A549 (cell line): ENCODE data around the gene ZNF22. TPM values are rescaled to one million over a fixed set of nuclear protein-coding genes. Genes with fewer than 3 reads are reported as not detected.

ENCODE experiments used
- ATAC-seq, 2 experiments: fragments of 200-7000 bp in 1 of 2; fragments of >200 bp in 1 of 2; cut with Nextera tagmentation in 1 of 2; cut with Tn5 transposase in 1 of 2; 3 replicates each; pipeline versions ENCODE4 v1.8.0 to v1.9.1; 2018 to 2020; ENCODE audit warnings: mild to moderate bottlenecking in 1 of 2, moderate library complexity in 1 of 2
- CTCF ChIA-PET: fragments of 300-600 bp; sonication (Branson Sonifier 250); formaldehyde crosslinking; extraction: SDS; loops from one replicate; lab custom pipeline; 2021; ENCODE audit warnings: antibody characterized with exemption, inconsistent platforms; lab: Yijun Ruan, JAX
- POLR2A ChIA-PET: fragments of 350-600 bp; formaldehyde crosslinking; extraction: SDS; loops from one replicate; lab custom pipeline; 2021; ENCODE audit warnings: antibody characterized with exemption, inconsistent platforms; lab: Yijun Ruan, JAX
- DNase-seq, 2 experiments: peaks; one replicate each; pipeline versions ENCODE4 v3.0.0 to v3.0.0-alpha.2; 2011 to 2016; ENCODE audit warnings: low read depth in 1 of 2, low spot score in 1 of 2
- FAIRE-seq: peaks from 2 replicates; lab custom pipeline; 2011; peaks lifted over from hg19 to GRCh38; lab: Jason Lieb, UNC
- H3K27ac ChIP-seq, 2 experiments: fragments of >200 bp; sonication (Bioruptor Twin); formaldehyde crosslinking; 3 replicates each; pipeline ENCODE4 v1.5.1; 2016 to 2017
- H3K4me1 ChIP-seq: fragments of >200 bp; sonication (Bioruptor Twin); formaldehyde crosslinking; 3 replicates; pipeline ENCODE4 v1.6.1; 2016
- H3K4me2 ChIP-seq: fragments of >200 bp; sonication (Bioruptor Twin); formaldehyde crosslinking; 3 replicates; pipeline ENCODE4 v1.6.1; 2016
- H3K4me3 ChIP-seq: fragments of >200 bp; sonication (Bioruptor Twin); formaldehyde crosslinking; 3 replicates; pipeline ENCODE4 v1.5.1; 2016
- H3K9me3 ChIP-seq: fragments of >200 bp; sonication (Bioruptor Twin); formaldehyde crosslinking; 3 replicates; pipeline ENCODE4 v1.6.1; 2016
- CBX8 ChIP-seq: fragments of 200-600 bp; sonication (generic); IDR thresholded peaks from 2 replicates; pipeline ENCODE4 v1.6.1; 2016
- CEBPB ChIP-seq, 2 experiments: fragments of >200 bp in 1 of 2; sonication (Bioruptor Twin) in 1 of 2; formaldehyde crosslinking in 1 of 2; IDR thresholded peaks; 2 replicates each; pipeline ENCODE4 v1.6.1; 2012 to 2016
- CHD4 ChIP-seq: fragments of 200-600 bp; sonication (generic); IDR thresholded peaks from 2 replicates; pipeline ENCODE4 v1.6.1; 2016; ENCODE audit warnings: antibody characterized with exemption, mild to moderate bottlenecking, borderline replicate concordance
- EHMT2 ChIP-seq: fragments of 200-600 bp; sonication (generic); IDR thresholded peaks from 2 replicates; pipeline ENCODE4 v1.6.1; 2016; ENCODE audit warnings: antibody characterized with exemption, low read depth, mild to moderate bottlenecking, moderate library complexity
- ESRRA ChIP-seq: fragments of 150-350 bp; IDR thresholded peaks from 2 replicates; pipeline ENCODE4 v1.6.1; 2014; ENCODE audit warnings: mild to moderate bottlenecking, low read length, borderline replicate concordance
- FOXS1 ChIP-seq: fragments of 250-450 bp; sonication (Bioruptor Pico); IDR thresholded peaks from 2 replicates; pipeline ENCODE4 v1.5.0; 2020; ENCODE audit warnings: mild to moderate bottlenecking, moderate library complexity
- GATA3 ChIP-seq: IDR thresholded peaks from 2 replicates; pipeline ENCODE4 v1.6.1; 2012; ENCODE audit warnings: borderline replicate concordance
- HOXB13 ChIP-seq: fragments of 250-450 bp; sonication (Bioruptor Pico); IDR thresholded peaks from 2 replicates; pipeline ENCODE4 v1.5.0; 2020; ENCODE audit warnings: low read depth, mild to moderate bottlenecking, moderate library complexity
- JUN ChIP-seq, 2 experiments: fragments of >200 bp; sonication (Bioruptor Twin); formaldehyde crosslinking; IDR thresholded peaks; 2 replicates in 1 of 2; 3 replicates in 1 of 2; pipeline ENCODE4 v1.6.1; 2016 to 2017
- MAZ ChIP-seq: fragments of 150-350 bp; IDR thresholded peaks from 2 replicates; pipeline ENCODE4 v1.6.1; 2014; ENCODE audit warnings: antibody characterized with exemption, low read depth, low read length, borderline replicate concordance
- MYC ChIP-seq: IDR thresholded peaks from 2 replicates; pipeline ENCODE4 v1.6.1; 2012; ENCODE audit warnings: mild to moderate bottlenecking, inconsistent platforms, low read length, improper control_type of control experiment, borderline replicate concordance
- RAD21 ChIP-seq, 2 experiments: fragments of >200 bp in 1 of 2; sonication (Bioruptor Twin) in 1 of 2; formaldehyde crosslinking in 1 of 2; IDR thresholded peaks in 1 of 2; conservative IDR thresholded peaks in 1 of 2; 2 replicates in 1 of 2; 3 replicates in 1 of 2; pipeline ENCODE4 v1.6.1; 2012 to 2018; ENCODE audit warnings: inconsistent platforms in 1 of 2
- RARB ChIP-seq: fragments of 250-450 bp; sonication (Bioruptor Pico); IDR thresholded peaks from 2 replicates; pipeline ENCODE4 v1.8.0; 2021; ENCODE audit warnings: mild to moderate bottlenecking, moderate library complexity
- SMC3 ChIP-seq: fragments of >200 bp; sonication (Bioruptor Twin); formaldehyde crosslinking; IDR thresholded peaks from 3 replicates; pipeline ENCODE4 v1.6.1; 2018; ENCODE audit warnings: inconsistent platforms
- SREBF2 ChIP-seq: fragments of 450-650 bp; IDR thresholded peaks from 2 replicates; pipeline ENCODE4 v1.6.1; 2014; ENCODE audit warnings: mild to moderate bottlenecking, moderate library complexity
- TP53 ChIP-seq: fragments of 250-450 bp; sonication (Bioruptor Pico); IDR thresholded peaks from 2 replicates; pipeline ENCODE4 v1.5.0; 2021; ENCODE audit warnings: mild to moderate bottlenecking, moderate library complexity
- ZFP36 ChIP-seq: fragments of 450-650 bp; IDR thresholded peaks from 2 replicates; pipeline ENCODE4 v1.6.1; 2014; ENCODE audit warnings: borderline replicate concordance; ENCODE audit not compliant: partially characterized antibody
- ZNF302 ChIP-seq: fragments of 250-450 bp; sonication (Bioruptor Pico); IDR thresholded peaks from 2 replicates; pipeline ENCODE4 v1.9.0; 2021; ENCODE audit warnings: inconsistent platforms, mild to moderate bottlenecking, moderate library complexity
- ZSCAN20 ChIP-seq: fragments of 250-450 bp; sonication (Bioruptor Pico); IDR thresholded peaks from 2 replicates; pipeline ENCODE4 v1.8.0; 2022; ENCODE audit warnings: mild to moderate bottlenecking, moderate library complexity
- WGBS: methylation state at CpG from one replicate; pipeline ENCODE4 v1.1.6; 2017; ENCODE audit errors: missing lambda C conversion rate; 5-methylcytosine and 5-hydroxymethylcytosine counted together
- polyA plus RNA-seq, 4 experiments: library from polyadenylated mRNA; depleted of rRNA in 3 of 4; stranded (reverse); fragments of >200 nt; fragmentation: RNase III in 1 of 4; extraction: RNeasy Plus Mini Kit Qiagen cat#74134 plus additional on column Dnase treatment in 1 of 4; gene quantifications; 2 replicates in 3 of 4; 3 replicates in 1 of 4; pipeline ENCODE4 v1.2.3, GENCODE V29; 2011 to 2017
- TF ChIP-seq, protein P1 (sequence below): fragments of >200 bp; sonication (Bioruptor Twin); formaldehyde crosslinking; IDR thresholded peaks from 2 replicates; pipeline ENCODE4 v1.6.1; 2016
- TF ChIP-seq, protein P2 (sequence below): fragments of >200 bp; sonication (Bioruptor Twin); formaldehyde crosslinking; IDR thresholded peaks from 3 replicates; pipeline ENCODE4 v1.6.1; 2016
- TF ChIP-seq, protein P3 (sequence below): IDR thresholded peaks from 2 replicates; pipeline ENCODE4 v1.6.1; 2012; ENCODE audit warnings: low read depth, borderline replicate concordance
- TF ChIP-seq, protein P4 (sequence below): fragments of 150-350 bp; IDR thresholded peaks from 2 replicates; pipeline ENCODE4 v1.6.1; 2014; ENCODE audit warnings: low read depth, mild to moderate bottlenecking, low read length

ZNF22 gene
- polyA plus RNA-seq, 2 of the 4 experiments (the other 2 are of a cell fraction): 8.5 to 13.0 TPM

DNA sequence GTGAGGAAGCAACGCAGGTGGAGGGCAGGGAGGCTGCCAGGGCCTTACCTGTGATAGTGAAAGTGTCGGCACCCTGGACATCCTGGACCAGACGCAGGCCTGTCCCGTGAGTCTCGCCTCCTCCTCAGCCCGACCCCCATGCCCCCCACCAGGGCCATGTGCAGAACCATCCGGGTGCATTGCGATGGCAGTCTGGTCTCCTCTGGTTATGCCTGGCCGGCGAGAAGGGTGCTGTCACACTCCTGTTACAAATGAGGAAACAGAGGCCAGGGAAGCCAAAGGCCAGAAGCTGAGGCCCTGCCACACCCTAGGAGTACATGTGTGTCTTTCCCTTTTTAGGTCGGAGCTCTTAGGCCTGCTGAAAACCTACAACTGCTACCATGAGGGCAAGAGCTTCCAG is 29.3 kb upstream of the ZNF22 start:
- no peak for ATAC-seq
- no peak for DNase-seq
- ChIA-PET POLR2A (no interaction called here), CTCF (no interaction called here)
- 76% methylated on average over 11 of the region's 11 CpGs for WGBS
- H3K4me3 ChIP-seq: no peak overlapping the region
- no peak for FAIRE-seq
- H3K9me3 ChIP-seq: no peaks in the 10 kb centered on the region
- H3K4me2 ChIP-seq: no peak overlapping the region
- no peak overlapping the region for H3K27ac ChIP-seq
- peaks cover 15% of the 10 kb centered on the region for H3K4me1 ChIP-seq
- TF ChIP-seq, protein P1, sequence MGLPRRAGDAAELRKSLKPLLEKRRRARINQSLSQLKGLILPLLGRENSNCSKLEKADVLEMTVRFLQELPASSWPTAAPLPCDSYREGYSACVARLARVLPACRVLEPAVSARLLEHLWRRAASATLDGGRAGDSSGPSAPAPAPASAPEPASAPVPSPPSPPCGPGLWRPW: no peak
- no peak for TF ChIP-seq CHD4
- no peak for TF ChIP-seq FOXS1 (CRISPR knock-in tag)
- TF ChIP-seq, protein P2, sequence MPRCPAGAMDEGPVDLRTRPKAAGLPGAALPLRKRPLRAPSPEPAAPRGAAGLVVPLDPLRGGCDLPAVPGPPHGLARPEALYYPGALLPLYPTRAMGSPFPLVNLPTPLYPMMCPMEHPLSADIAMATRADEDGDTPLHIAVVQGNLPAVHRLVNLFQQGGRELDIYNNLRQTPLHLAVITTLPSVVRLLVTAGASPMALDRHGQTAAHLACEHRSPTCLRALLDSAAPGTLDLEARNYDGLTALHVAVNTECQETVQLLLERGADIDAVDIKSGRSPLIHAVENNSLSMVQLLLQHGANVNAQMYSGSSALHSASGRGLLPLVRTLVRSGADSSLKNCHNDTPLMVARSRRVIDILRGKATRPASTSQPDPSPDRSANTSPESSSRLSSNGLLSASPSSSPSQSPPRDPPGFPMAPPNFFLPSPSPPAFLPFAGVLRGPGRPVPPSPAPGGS: no peak
- no peak for TF ChIP-seq MYC
- TF ChIP-seq CBX8: no peak
- TF ChIP-seq ZFP36: no peak
- TF ChIP-seq, protein P3, sequence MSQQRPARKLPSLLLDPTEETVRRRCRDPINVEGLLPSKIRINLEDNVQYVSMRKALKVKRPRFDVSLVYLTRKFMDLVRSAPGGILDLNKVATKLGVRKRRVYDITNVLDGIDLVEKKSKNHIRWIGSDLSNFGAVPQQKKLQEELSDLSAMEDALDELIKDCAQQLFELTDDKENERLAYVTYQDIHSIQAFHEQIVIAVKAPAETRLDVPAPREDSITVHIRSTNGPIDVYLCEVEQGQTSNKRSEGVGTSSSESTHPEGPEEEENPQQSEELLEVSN: no peak
- TF ChIP-seq MAZ: no peak
- no peak for TF ChIP-seq SREBF2
- TF ChIP-seq EHMT2: no peak
- TF ChIP-seq RAD21 (conservative IDR thresholded peaks at IDR 0.05 in 1 of 2, IDR thresholded peaks at IDR 0.05 in 1 of 2): no peak

DNA sequence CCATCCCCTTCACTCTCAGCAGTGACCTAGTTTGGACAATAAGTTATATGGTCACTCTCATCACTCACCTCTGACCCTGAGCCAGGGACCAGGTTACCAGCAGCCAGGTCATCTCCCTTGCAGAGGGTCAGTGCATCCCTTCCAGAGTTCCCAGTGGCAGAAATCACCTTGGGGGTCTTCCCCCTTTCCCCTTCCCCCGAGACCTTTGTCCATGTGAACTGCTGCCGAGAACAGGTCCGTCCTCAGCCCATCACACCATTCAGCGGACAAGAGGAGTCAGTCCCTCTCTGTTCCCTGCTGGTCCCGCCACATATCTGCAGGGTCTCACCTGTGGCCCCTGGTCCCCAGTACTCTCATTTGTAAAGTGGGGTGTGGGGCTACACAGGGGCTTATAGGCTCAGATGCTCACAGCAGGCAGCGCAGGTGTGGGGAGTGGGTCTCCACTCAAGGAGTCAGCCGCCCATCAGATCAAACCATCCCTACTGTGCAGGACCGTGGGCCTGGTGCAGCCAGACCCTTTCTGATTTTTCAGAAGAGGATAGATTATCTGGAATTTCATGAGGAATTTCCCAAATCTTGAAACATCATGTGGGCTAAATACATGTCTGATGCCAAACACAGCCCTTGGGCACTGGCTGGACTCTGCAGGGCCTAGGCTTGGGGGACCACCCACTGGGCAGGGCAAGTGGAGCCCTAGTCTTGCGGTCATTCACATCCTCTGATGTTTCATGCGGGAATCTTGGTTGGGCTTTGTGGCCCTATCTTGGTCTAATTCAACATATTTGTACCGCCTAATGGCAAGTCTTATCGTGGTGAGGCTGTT is 28.6 kb upstream of the ZNF22 start:
- TF ChIP-seq ZSCAN20 (CRISPR knock-in tag) (no peak), GATA3 (no peak), TP53 (CRISPR knock-in tag) (no peak)
- TF ChIP-seq, all 56 proteins: peak for 0
- FAIRE-seq (no peak), DNase-seq (no peak), ATAC-seq (no peak)
- Histone ChIP-seq H3K27ac (no peak overlapping the region), H3K4me3 (no peak overlapping the region), H3K9me3 (no peaks in the 10 kb centered on the region), H3K4me1 (peaks cover 13% of the 10 kb centered on the region), H3K4me2 (no peak overlapping the region)
- ChIA-PET CTCF (interaction anchor here (0.8 to 2.1 kb wide), 2 partner anchors 10 to 22 kb away, joined by 3 to 4 read pairs; no protein-coding TSS in a partner anchor), POLR2A (no interaction called here)
- 88% methylated on average over 11 of the region's 12 CpGs for WGBS

DNA sequence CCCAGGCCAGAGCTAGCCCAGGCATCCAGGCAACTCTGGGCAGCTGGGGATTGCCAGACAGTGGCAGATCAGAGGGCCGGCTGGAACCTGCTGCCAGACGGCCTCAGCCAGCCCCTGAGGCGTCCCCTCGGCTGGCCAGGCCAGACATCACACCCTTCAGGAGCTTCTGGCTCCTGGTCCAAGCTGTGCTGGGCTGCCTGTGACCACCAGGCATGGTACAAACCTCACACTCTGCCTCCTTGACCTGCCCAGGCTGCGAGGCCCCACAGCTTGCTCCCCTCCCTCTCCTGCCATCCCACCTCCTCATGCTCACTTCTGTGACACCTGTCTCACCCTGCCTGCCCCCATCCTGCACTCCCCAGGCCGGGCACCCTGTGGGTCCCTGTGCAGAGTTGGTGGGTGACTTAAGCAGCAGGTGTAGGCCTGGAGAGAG is 27.8 kb upstream of the ZNF22 start:
- CTCF ChIA-PET: interaction anchor here (0.6 to 9.7 kb wide), 6 partner anchors 9 to 1653 kb away, joined by 3 to 69 read pairs (median 4); no protein-coding TSS in a partner anchor

More for the DNA sequence above, 27.8 kb upstream of the ZNF22 start:
- DNase-seq (no peak), ATAC-seq (no peak), FAIRE-seq (no peak)
- Histone ChIP-seq H3K9me3 (no peaks in the 10 kb centered on the region), H3K4me1 (peaks cover 14% of the 10 kb centered on the region), H3K4me3 (no peak overlapping the region), H3K4me2 (no peak overlapping the region), H3K27ac (no peak overlapping the region)
- POLR2A ChIA-PET: interaction anchor here (1.4 kb wide), 1 partner anchor 13 kb away, joined by 5 read pairs; the partner anchor contains the start of gene RASSF4
- WGBS: 68% methylated on average over 6 of the region's 6 CpGs
- TF ChIP-seq, protein P4, sequence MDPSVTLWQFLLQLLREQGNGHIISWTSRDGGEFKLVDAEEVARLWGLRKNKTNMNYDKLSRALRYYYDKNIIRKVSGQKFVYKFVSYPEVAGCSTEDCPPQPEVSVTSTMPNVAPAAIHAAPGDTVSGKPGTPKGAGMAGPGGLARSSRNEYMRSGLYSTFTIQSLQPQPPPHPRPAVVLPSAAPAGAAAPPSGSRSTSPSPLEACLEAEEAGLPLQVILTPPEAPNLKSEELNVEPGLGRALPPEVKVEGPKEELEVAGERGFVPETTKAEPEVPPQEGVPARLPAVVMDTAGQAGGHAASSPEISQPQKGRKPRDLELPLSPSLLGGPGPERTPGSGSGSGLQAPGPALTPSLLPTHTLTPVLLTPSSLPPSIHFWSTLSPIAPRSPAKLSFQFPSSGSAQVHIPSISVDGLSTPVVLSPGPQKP: no peak
- TF ChIP-seq ZNF302: no peak
- TF ChIP-seq JUN (IDR thresholded peaks at IDR 0.05): no peak
- no peak for TF ChIP-seq SMC3
- no peak for TF ChIP-seq CEBPB (IDR thresholded peaks at IDR 0.05)
- TF ChIP-seq RARB (CRISPR knock-in tag): no peak
- no peak for TF ChIP-seq ESRRA
- no peak for TF ChIP-seq GATA3
- TF ChIP-seq HOXB13 (CRISPR knock-in tag): no peak
